Measurements from ENCODE around the gene SRPK2. TPM values are rescaled to one million over a fixed set of nuclear protein-coding genes. Genes with fewer than 3 reads are reported as not detected.

Gene SRPK2
- total and polyA plus RNA-seq, 2 donors (not counting 1 experiment from before 2014, with no cell fraction given) = 15.2 to 108 TPM

GRCh38 chr7:105156731-105157130 is 232.0 kb downstream of the SRPK2 start:
- no peaks in the 10 kb centered on the region for H3K4me1 Mint-ChIP-seq
- intact Hi-C loops (cut with micrococcal nuclease) = no loop called here
- ChIA-PET POLR2A (no interaction called here), CTCF (no interaction called here)
- no peaks in the 10 kb centered on the region for H3K4me1 ChIP-seq (ENCODE audit: control insufficient read depth in 2 of 2, insufficient read depth in 2 of 2, low read length in 2 of 2)
- no peak overlapping the region for H3K4me2 ChIP-seq (replicated peaks; ENCODE audit: low read depth, low read length, poor library complexity, severe bottlenecking)
- H3K36me3 ChIP-seq (replicated peaks in 1 of 2; ENCODE audit: control extremely low read depth in 1 of 2, control insufficient read depth in 1 of 2, extremely low read depth in 1 of 2, insufficient read depth in 2 of 2, low read length in 1 of 2) = peaks cover 0 to 37% of the 10 kb centered on the region in 2 experiments
- no peak overlapping the region for H3K27ac ChIP-seq (ENCODE audit: low read length in 2 of 2)
- no peaks in the 10 kb centered on the region for H3K27me3 ChIP-seq (replicated peaks in 1 of 4; ENCODE audit: control extremely low read depth in 1 of 4, control insufficient read depth in 3 of 4, insufficient read depth in 4 of 4, low read length in 3 of 4)
- H3K9me3 ChIP-seq (ENCODE audit: control extremely low read depth in 1 of 3, control insufficient read depth in 2 of 3, insufficient read depth in 1 of 3, low read length in 2 of 3) = no peaks in the 10 kb centered on the region
- no peak overlapping the region for H3K9ac ChIP-seq (ENCODE audit: low read length)
- no peak for DNase-seq
- ATAC-seq (ENCODE audit: low read depth) = no peak
- peaks cover 4% of the 10 kb centered on the region for H3K79me2 ChIP-seq (ENCODE audit: control insufficient read depth, insufficient read depth, low read length)
- H3K4me3 Mint-ChIP-seq = no peak overlapping the region
- no peaks in the 10 kb centered on the region for H3K27me3 Mint-ChIP-seq
- peaks cover 10% of the 10 kb centered on the region for H4K20me1 ChIP-seq (ENCODE audit: control insufficient read depth, insufficient read depth, low read length, poor library complexity, severe bottlenecking)
- peak overlapping the region; percentile 37 for H3K27ac Mint-ChIP-seq
- H2AFZ ChIP-seq (ENCODE audit: insufficient read depth, low read depth, low read length, poor library complexity, severe bottlenecking) = no peak overlapping the region
- TF ChIP-seq CTCF (IDR thresholded peaks at IDR 0.05) (no peak), EZH2 (IDR thresholded peaks at IDR 0.05; ENCODE audit: borderline replicate concordance, insufficient read depth, low read depth, low read length, poor library complexity, severe bottlenecking) (no peak)
- no peak overlapping the region for H3K4me3 ChIP-seq (ENCODE audit: control extremely low read depth in 1 of 5, extremely low read depth in 1 of 5, insufficient read depth in 1 of 5, low read depth in 2 of 5, low read length in 4 of 5)
- no peaks in the 10 kb centered on the region for H3K9me3 Mint-ChIP-seq (ENCODE audit: insufficient read depth)
- 100% methylated on average over 1 of the region's 2 CpGs for WGBS (ENCODE audit: insufficient coverage)

- WGBS (ENCODE audit: insufficient coverage) = no CpG with 5 or more reads among the region's 2 CpGs
- H3K27me3 ChIP-seq (replicated peaks in 1 of 4; ENCODE audit: control extremely low read depth in 1 of 4, control insufficient read depth in 3 of 4, insufficient read depth in 4 of 4, low read length in 3 of 4) = no peaks in the 10 kb centered on the region
- H3K9ac ChIP-seq (ENCODE audit: low read length) = no peak overlapping the region
- ATAC-seq (ENCODE audit: low read depth) (no peak), DNase-seq (no peak)
- ChIA-PET POLR2A (no interaction called here), CTCF (interaction anchor here (2.3 kb wide), 1 partner anchor 276 kb away, joined by 7 read pairs; no protein-coding TSS in a partner anchor)
- Mint-ChIP-seq H3K4me3 (no peak overlapping the region), H3K4me1 (no peaks in the 10 kb centered on the region), H3K27me3 (no peaks in the 10 kb centered on the region), H3K27ac (no peak overlapping the region), H3K9me3 (ENCODE audit: insufficient read depth) (no peaks in the 10 kb centered on the region)
- H3K4me3 ChIP-seq (ENCODE audit: control extremely low read depth in 1 of 5, extremely low read depth in 1 of 5, insufficient read depth in 1 of 5, low read depth in 2 of 5, low read length in 4 of 5) = no peak overlapping the region
- H3K4me2 ChIP-seq (replicated peaks; ENCODE audit: low read depth, low read length, poor library complexity, severe bottlenecking) = no peak overlapping the region
- H3K9me3 ChIP-seq (ENCODE audit: control extremely low read depth in 1 of 3, control insufficient read depth in 2 of 3, insufficient read depth in 1 of 3, low read length in 2 of 3) = no peaks in the 10 kb centered on the region
- TF ChIP-seq CTCF (IDR thresholded peaks at IDR 0.05) (no peak), EZH2 (IDR thresholded peaks at IDR 0.05; ENCODE audit: borderline replicate concordance, insufficient read depth, low read depth, low read length, poor library complexity, severe bottlenecking) (no peak)
- H4K20me1 ChIP-seq (ENCODE audit: control insufficient read depth, insufficient read depth, low read length, poor library complexity, severe bottlenecking) = peaks cover 10% of the 10 kb centered on the region
- intact Hi-C loops (cut with micrococcal nuclease) = loop anchor here (5.0 kb wide), 1 partner anchor 183 kb away; no protein-coding TSS in a partner anchor
- H3K36me3 ChIP-seq (replicated peaks in 1 of 2; ENCODE audit: control extremely low read depth in 1 of 2, control insufficient read depth in 1 of 2, extremely low read depth in 1 of 2, insufficient read depth in 2 of 2, low read length in 1 of 2) = peaks cover 3 to 32% of the 10 kb centered on the region in 2 experiments
- H2AFZ ChIP-seq (ENCODE audit: insufficient read depth, low read depth, low read length, poor library complexity, severe bottlenecking) = no peak overlapping the region
- H3K4me1 ChIP-seq (ENCODE audit: control insufficient read depth in 2 of 2, insufficient read depth in 2 of 2, low read length in 2 of 2) = no peaks in the 10 kb centered on the region
- peaks cover 4% of the 10 kb centered on the region for H3K79me2 ChIP-seq (ENCODE audit: control insufficient read depth, insufficient read depth, low read length)
- H3K27ac ChIP-seq (ENCODE audit: low read length in 2 of 2) = no peak overlapping the region
Measured at GRCh38 chr7:105154084-105154483, 234.6 kb downstream of the SRPK2 start.
